HepG2 (cell line): Measurements from ENCODE around the gene HYAL1. TPM values are rescaled to one million over a fixed set of nuclear protein-coding genes. Genes with fewer than 3 reads are reported as not detected.

Experiments used
- ATAC-seq: fragments of 200-7000 bp; cut with Tn5 transposase; 3 replicates; pipeline ENCODE4 v1.9.1; 2020; ENCODE audit warnings: mild to moderate bottlenecking, moderate library complexity
- BruUV-seq: library from RNA; stranded (reverse); fragments of 400-500 nt; replicated peaks from 2 replicates; lab custom pipeline; 2021; lab: Mats Ljungman, UMichigan
- CTCF ChIA-PET: fragments of 300-600 bp; formaldehyde crosslinking; extraction: SDS; loops from one replicate; lab custom pipeline; 2021; ENCODE audit warnings: low total read pairs, inconsistent platforms, low intra/inter-chr PET ratio; lab: Yijun Ruan, JAX
- POLR2A ChIA-PET: fragments of 350-600 bp; sonication (Branson Sonifier 250); formaldehyde crosslinking; loops from one replicate; lab custom pipeline; 2020; ENCODE audit warnings: antibody characterized with exemption, inconsistent platforms; lab: Yijun Ruan, JAX
- DNase-seq: peaks from one replicate; pipeline ENCODE4 v3.0.0-alpha.2; 2015; ENCODE audit warnings: low spot score
- FAIRE-seq: peaks from 3 replicates; lab custom pipeline; 2011; peaks lifted over from hg19 to GRCh38; lab: Jason Lieb, UNC
- H2AFZ ChIP-seq: one replicate; pipeline ENCODE4 v1.6.1; 2011; ENCODE audit warnings: low read length, inconsistent platforms
- H3K27ac ChIP-seq: fragments of 300-600 bp; 3 replicates; pipeline ENCODE4 v1.8.0; 2011; ENCODE audit warnings: mixed run types, mild to moderate bottlenecking, mixed read lengths, low read length, inconsistent platforms; ENCODE audit not compliant: insufficient read depth; ENCODE audit errors: extremely low read length
- H3K27me3 ChIP-seq, 2 experiments: fragments of 200-600 bp in 1 of 2; 2 replicates in 1 of 2; 3 replicates in 1 of 2; pipeline versions ENCODE4 v1.6.0 to v1.8.0; 2011; ENCODE audit warnings: low read length in 2 of 2, mild to moderate bottlenecking in 2 of 2, moderate library complexity in 2 of 2, inconsistent platforms in 1 of 2; ENCODE audit not compliant: insufficient read depth in 2 of 2, control insufficient read depth in 1 of 2
- H3K36me3 ChIP-seq, 2 experiments: fragments of 200-600 bp in 1 of 2; replicated peaks in 1 of 2; 2 replicates in 1 of 2; 3 replicates in 1 of 2; pipeline versions ENCODE4 v1.5.1 to v1.8.0; 2011; ENCODE audit warnings: low read length in 2 of 2, inconsistent platforms in 1 of 2; ENCODE audit not compliant: insufficient read depth in 2 of 2, control insufficient read depth in 1 of 2
- H3K4me1 ChIP-seq: 2 replicates; pipeline ENCODE4 v1.5.1; 2012; ENCODE audit warnings: low read length, inconsistent platforms; ENCODE audit not compliant: insufficient read depth
- H3K4me2 ChIP-seq: 2 replicates; pipeline ENCODE4 v1.6.0; 2011; ENCODE audit warnings: low read depth, low read length, inconsistent platforms
- H3K4me3 ChIP-seq, 3 experiments: fragments of 200-600 bp in 1 of 3; sonication (generic), shearing (Covaris generic) in 1 of 3; replicated peaks in 1 of 3; 2 replicates each; pipeline ENCODE4 v1.5.1; 2011 to 2016; ENCODE audit warnings: low read length in 3 of 3, inconsistent platforms in 2 of 3, low read depth in 2 of 3, mild to moderate bottlenecking in 2 of 3, control low read depth in 1 of 3, mixed read lengths in 1 of 3; ENCODE audit not compliant: insufficient read depth in 1 of 3
- H3K79me2 ChIP-seq: one replicate; pipeline ENCODE4 v1.6.1; 2011; ENCODE audit warnings: low read length, inconsistent platforms; ENCODE audit not compliant: insufficient read depth
- H3K9ac ChIP-seq: 2 replicates; pipeline ENCODE4 v1.6.0; 2011; ENCODE audit warnings: mild to moderate bottlenecking, low read depth, low read length, inconsistent platforms; ENCODE audit not compliant: insufficient read depth
- H3K9me3 ChIP-seq: 2 replicates; pipeline ENCODE4 v1.5.1; 2012; ENCODE audit warnings: mild to moderate bottlenecking, low read length
- H4K20me1 ChIP-seq: 2 replicates; pipeline ENCODE4 v1.6.0; 2011; ENCODE audit warnings: inconsistent platforms, mild to moderate bottlenecking, low read length, moderate library complexity; ENCODE audit not compliant: insufficient read depth
- BHLHE40 ChIP-seq: IDR thresholded peaks from 2 replicates; pipeline ENCODE4 v1.6.1; 2011; ENCODE audit warnings: low read length, improper control_type of control experiment
- HMGA1 ChIP-seq: sonication (generic); formaldehyde crosslinking; conservative IDR thresholded peaks from 2 replicates; pipeline ENCODE4 v1.4.0; 2020; ENCODE audit warnings: missing genetic modification reagents
- NONO ChIP-seq, 2 experiments: fragments of 450-650 bp in 1 of 2; sonication (generic) in 1 of 2; formaldehyde crosslinking in 1 of 2; IDR thresholded peaks in 1 of 2; conservative IDR thresholded peaks in 1 of 2; 2 replicates each; pipeline versions ENCODE4 v1.6.1 to v1.8.0; 2017 to 2022; ENCODE audit warnings: mild to moderate bottlenecking in 1 of 2, missing genetic modification reagents in 1 of 2, moderate library complexity in 1 of 2
- RBM39 ChIP-seq: fragments of 200-400 bp; formaldehyde crosslinking; IDR thresholded peaks from one replicate; pipeline ENCODE4 v1.6.1; 2018; ENCODE audit warnings: antibody characterized with exemption, mild to moderate bottlenecking, low read depth, low read length; ENCODE audit not compliant: poor library complexity, severe bottlenecking
- ZNF136 ChIP-seq: sonication (generic); formaldehyde crosslinking; IDR thresholded peaks from 2 replicates; pipeline ENCODE4 v1.8.1; 2022; ENCODE audit warnings: low read depth, mild to moderate bottlenecking, moderate library complexity, missing genetic modification reagents
- ZNF496 ChIP-seq: sonication (generic); formaldehyde crosslinking; IDR thresholded peaks from 2 replicates; pipeline ENCODE4 v1.8.1; 2023; ENCODE audit warnings: mild to moderate bottlenecking, moderate library complexity, missing genetic modification reagents; ENCODE audit not compliant: insufficient replicate concordance
- WGBS: methylation state at CpG from one replicate; pipeline ENCODE4 v1.1.6; 2017; ENCODE audit warnings: low lambda C conversion rate; 5-methylcytosine and 5-hydroxymethylcytosine counted together
- in situ Hi-C: cut with HindIII; loops from 2 replicates; pipeline ENCODE4 v1.10.0; 2017; ENCODE audit warnings: low pct_unique_long_range_greater_than_20kb; ENCODE audit not compliant: extremely low pct_ligation_motif_present
- intact Hi-C: fragments of 100-400 bp; cut with micrococcal nuclease; formaldehyde crosslinking; loops from one replicate; pipeline ENCODE4 v1.10.0; 2022; ENCODE audit not compliant: unreplicated experiment
- polyA plus RNA-seq, 8 experiments: library from polyadenylated mRNA; depleted of rRNA in 3 of 8; stranded (reverse) in 7 of 8; unstranded in 1 of 8; fragments of >200 nt; fragmentation: Illumina TruSeq in 4 of 8; extraction: Trizol in 4 of 8; gene quantifications; 2 replicates each; pipeline versions ENCODE4 v1.2.1 to v1.2.3, GENCODE V29; 2011 to 2016; ENCODE audit warnings: low read depth in 4 of 8, missing spikeins in 1 of 8, mixed read lengths in 1 of 8; ENCODE audit not compliant: insufficient read depth in 1 of 8
- total RNA-seq, 5 experiments: library from RNA; depleted of rRNA; stranded (reverse); fragments of >200 nt; fragmentation: Illumina TruSeq; extraction: Trizol; gene quantifications; 2 replicates each; pipeline ENCODE4 v1.2.3, GENCODE V29; 2016; ENCODE audit warnings: low read depth in 1 of 5
- TF ChIP-seq, protein P1 (sequence below): sonication (generic); formaldehyde crosslinking; IDR thresholded peaks from 2 replicates; pipeline ENCODE4 v1.8.0; 2022; ENCODE audit warnings: mild to moderate bottlenecking, missing genetic modification reagents, borderline replicate concordance
- TF ChIP-seq, protein P2 (sequence below): sonication (generic); formaldehyde crosslinking; IDR thresholded peaks from 2 replicates; pipeline ENCODE4 v1.5.0; 2020; ENCODE audit warnings: mild to moderate bottlenecking, missing genetic modification reagents, borderline replicate concordance

HYAL1 gene
- total and polyA plus RNA-seq, 2 of the 13 experiments (the other 11 are each of a cell fraction or from before 2014, with no cell fraction given), result 76.5 to 193 TPM

DNA sequence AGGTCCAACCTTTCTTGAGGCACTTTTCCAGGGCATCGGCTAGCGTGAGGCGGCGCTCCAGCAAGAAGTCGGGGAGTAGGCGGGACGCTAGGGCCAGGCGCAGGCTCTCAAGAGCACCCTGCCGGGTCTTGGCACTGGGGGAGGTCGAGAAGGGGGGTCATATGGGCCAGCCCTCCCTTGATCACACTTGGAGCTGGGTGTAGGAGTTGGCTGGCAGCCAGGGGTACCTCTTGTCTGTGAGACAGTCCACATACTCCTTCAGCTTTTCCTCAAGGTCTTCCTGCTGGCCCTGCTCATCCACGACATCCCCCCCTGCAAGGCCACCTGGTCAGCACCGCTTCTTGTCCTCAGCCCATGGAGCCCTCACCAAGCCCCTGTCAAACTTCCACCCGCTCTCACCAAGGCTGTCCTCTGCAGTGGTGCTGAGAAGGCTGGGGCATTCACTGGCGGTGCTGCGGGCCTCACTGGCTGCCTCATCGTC lies 13.2 kb downstream of the HYAL1 start:
- POLR2A ChIA-PET, result no interaction called here
- Histone ChIP-seq H3K4me2 (no peak overlapping the region), H3K27me3 (no peaks in the 10 kb centered on the region), H4K20me1 (no peaks in the 10 kb centered on the region), H3K79me2 (peaks cover 15% of the 10 kb centered on the region), H3K4me1 (peaks cover 28% of the 10 kb centered on the region), H3K4me3 (no peak overlapping the region), H2AFZ (no peak overlapping the region), H3K9me3 (no peaks in the 10 kb centered on the region), H3K9ac (no peak overlapping the region), H3K27ac (no peak overlapping the region), H3K36me3 (peaks cover 22 to 40% of the 10 kb centered on the region in 2 experiments)
- WGBS, result 98% methylated on average over 6 of the region's 16 CpGs
- no peak for ATAC-seq
- DNase-seq, result no peak
- CTCF ChIA-PET, result no interaction called here
- in situ Hi-C loops (no loop called here), intact Hi-C loops (no loop called here)
- BruUV-seq, result no TSS peak
- TF ChIP-seq, protein P1, sequence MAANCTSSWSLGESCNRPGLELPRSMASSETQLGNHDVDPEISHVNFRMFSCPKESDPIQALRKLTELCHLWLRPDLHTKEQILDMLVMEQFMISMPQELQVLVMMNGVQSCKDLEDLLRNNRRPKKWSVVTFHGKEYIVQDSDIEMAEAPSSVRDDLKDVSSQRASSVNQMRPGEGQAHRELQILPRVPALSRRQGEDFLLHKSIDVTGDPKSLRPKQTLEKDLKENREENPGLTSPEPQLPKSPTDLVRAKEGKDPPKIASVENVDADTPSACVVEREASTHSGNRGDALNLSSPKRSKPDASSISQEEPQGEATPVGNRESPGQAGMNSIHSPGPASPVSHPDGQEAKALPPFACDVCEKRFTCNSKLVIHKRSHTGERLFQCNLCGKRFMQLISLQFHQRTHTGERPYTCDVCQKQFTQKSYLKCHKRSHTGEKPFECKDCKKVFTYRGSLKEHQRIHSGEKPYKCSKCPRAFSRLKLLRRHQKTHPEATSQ (CRISPR knock-in tag), result no peak
- no peak for TF ChIP-seq ZNF496 (CRISPR knock-in tag)
- TF ChIP-seq BHLHE40, result no peak
- no peak for TF ChIP-seq RBM39
- no peak for TF ChIP-seq NONO (IDR thresholded peaks at IDR 0.05)
- TF ChIP-seq NONO (CRISPR knock-in tag; conservative IDR thresholded peaks at IDR 0.05), result no peak
- TF ChIP-seq, protein P2, sequence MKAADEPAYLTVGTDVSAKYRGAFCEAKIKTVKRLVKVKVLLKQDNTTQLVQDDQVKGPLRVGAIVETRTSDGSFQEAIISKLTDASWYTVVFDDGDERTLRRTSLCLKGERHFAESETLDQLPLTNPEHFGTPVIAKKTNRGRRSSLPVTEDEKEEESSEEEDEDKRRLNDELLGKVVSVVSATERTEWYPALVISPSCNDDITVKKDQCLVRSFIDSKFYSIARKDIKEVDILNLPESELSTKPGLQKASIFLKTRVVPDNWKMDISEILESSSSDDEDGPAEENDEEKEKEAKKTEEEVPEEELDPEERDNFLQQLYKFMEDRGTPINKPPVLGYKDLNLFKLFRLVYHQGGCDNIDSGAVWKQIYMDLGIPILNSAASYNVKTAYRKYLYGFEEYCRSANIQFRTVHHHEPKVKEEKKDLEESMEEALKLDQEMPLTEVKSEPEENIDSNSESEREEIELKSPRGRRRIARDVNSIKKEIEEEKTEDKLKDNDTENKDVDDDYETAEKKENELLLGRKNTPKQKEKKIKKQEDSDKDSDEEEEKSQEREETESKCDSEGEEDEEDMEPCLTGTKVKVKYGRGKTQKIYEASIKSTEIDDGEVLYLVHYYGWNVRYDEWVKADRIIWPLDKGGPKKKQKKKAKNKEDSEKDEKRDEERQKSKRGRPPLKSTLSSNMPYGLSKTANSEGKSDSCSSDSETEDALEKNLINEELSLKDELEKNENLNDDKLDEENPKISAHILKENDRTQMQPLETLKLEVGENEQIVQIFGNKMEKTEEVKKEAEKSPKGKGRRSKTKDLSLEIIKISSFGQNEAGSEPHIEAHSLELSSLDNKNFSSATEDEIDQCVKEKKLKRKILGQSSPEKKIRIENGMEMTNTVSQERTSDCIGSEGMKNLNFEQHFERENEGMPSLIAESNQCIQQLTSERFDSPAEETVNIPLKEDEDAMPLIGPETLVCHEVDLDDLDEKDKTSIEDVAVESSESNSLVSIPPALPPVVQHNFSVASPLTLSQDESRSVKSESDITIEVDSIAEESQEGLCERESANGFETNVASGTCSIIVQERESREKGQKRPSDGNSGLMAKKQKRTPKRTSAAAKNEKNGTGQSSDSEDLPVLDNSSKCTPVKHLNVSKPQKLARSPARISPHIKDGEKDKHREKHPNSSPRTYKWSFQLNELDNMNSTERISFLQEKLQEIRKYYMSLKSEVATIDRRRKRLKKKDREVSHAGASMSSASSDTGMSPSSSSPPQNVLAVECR (CRISPR knock-in tag), result 0 out of 2 replicates have a peak, but pooled peaks have one; percentile 31
- no peak for TF ChIP-seq ZNF136
- TF ChIP-seq HMGA1 (CRISPR knock-in tag), result no peak
- FAIRE-seq, result no peak
